Middle frontal gyrus (tissue), 1 donor: ENCODE data around the gene BMS1.
"Not testable (repeated sequence)": the region's sequence is repeated elsewhere in the genome, so short reads cannot be mapped to it uniquely, and the experiment has no call there.

Source experiments
- DNase-seq: peaks from one replicate; pipeline ENCODE4 v3.0.0-alpha.2; 2015; ENCODE audit warnings: low spot score; ENCODE audit errors: extremely low spot score

The BMS1 gene

GRCh38 chr10:42795701-42796100 is 13.1 kb downstream of the BMS1 start:
- DNase-seq = peak; percentile 8

GRCh38 chr10:42801135-42801534 is 18.5 kb downstream of the BMS1 start:
- DNase-seq = no peak

DNA sequence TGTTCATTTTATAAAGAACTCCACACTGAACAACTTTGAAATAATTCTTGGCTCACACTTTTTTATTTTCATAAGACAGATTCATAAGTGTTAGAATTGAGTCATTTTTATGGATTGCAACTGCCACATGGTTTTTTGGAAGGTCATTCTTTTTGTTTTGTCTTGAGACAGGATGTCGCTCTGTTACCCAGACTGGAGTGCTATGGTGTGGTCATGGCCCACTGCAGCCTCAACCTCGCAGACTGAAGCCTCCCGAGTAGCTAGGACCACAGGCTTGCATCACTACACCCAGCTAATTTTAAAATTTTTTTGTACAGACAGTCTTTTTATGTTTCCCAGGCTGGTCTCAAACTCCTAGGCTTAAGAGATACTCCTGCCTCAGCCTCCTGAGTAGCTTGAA is 20.3 kb downstream of the BMS1 start:
- DNase-seq = no peak

GRCh38 chr10:42809676-42810075 is 27.1 kb downstream of the BMS1 start:
- no peak for DNase-seq

DNA sequence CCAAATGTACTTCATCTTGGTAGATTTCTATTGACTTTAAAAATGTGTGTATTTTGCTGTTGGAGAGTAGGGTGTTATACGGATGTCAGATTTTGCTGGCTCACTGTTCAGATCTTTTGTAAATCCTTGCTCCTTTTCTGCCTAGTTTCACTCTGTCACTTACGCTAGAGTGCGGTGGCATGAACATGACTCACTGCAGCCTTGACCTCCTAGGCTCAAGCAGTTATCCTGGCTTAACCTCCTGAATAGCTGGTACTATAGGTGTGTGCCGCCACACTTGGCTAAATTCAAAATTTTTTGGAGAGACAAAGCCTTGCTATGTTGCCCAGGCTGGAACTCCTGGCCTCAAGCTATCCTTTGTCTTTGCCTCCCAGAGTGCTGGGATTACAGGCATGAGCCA is 29.4 kb downstream of the BMS1 start:
- no peak for DNase-seq

DNA sequence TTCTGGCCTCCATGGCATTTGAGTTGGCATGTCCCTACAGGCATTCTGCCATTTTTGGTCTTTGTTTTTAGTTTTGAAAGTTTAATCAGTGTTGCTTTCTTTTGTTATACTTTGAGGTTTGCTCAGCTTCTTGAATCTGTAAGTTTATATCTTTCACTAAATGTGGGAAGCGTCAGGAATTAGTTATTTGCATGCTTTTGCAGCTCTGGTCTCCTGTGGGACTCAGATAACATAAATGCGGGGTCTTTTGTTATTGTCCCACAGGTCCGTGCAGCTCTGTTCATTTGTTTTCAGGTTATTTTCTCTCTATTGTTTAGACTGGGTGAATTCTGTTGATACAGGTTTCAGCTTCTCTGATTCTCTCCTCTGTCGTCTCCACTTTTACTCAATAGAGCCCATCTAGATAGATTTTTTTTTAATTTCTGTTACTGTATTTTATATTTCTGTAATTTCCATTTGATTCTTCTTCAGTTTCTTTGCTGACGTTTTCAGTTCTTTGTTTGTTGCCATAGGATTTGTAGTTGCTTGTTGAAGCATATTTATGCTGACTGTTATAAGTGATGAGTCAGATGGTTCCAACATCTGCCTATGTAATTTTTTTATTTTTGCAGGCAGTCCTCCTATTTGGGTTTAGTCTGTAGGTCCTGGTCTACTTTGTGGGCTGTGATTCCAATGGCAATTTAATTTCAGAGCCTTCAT is 31.5 kb downstream of the BMS1 start:
- not testable (repeated sequence) for DNase-seq

DNA sequence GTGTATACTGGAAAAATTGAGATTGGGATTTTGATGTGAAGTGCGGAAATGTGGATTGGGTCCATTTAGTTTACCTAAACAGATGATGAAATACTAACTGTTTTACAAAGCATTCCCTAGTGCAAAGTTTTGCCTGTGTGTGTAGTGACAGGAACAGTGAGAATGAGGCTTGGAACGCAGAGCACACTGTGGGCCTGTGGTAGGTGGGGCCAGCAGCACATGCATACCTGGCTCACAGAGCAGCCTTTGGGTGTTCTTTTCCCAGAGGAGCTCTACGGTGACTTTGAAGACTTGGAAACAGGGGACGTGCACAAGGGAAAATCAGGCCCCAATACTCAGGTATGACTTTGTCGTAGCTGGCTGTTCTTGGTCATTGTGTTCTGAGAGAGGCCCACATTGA is 33.7 kb downstream of the BMS1 start:
- DNase-seq = not testable (repeated sequence)

- no peak for DNase-seq
Observed at GRCh38 chr10:42816912-42817311, 34.3 kb downstream of the BMS1 start.

GRCh38 chr10:42817417-42817816 is 34.8 kb downstream of the BMS1 start:
- DNase-seq = not testable (repeated sequence)

GRCh38 chr10:42826759-42827158 is 44.2 kb downstream of the BMS1 start:
- DNase-seq = not testable (repeated sequence)

DNA sequence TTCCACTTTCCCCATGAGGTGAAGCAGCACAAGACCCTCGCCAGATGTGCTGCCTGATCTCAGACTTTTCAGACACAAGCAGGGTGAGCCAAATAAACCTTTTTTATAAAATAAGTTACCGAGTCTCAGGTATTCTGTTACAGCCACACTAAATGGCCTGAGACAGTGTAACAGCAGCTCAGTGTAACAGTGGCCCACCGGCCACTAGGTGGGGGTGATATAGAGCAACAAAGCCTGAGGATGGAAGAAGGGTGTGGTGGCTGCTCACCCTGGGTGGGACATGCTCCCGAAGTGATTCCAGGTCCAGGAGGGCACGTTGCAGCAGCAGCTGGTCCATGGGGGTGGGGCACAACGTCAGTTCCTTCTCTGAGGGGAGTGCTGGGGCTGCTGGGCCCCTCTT is 44.6 kb downstream of the BMS1 start:
- DNase-seq = no peak

DNA sequence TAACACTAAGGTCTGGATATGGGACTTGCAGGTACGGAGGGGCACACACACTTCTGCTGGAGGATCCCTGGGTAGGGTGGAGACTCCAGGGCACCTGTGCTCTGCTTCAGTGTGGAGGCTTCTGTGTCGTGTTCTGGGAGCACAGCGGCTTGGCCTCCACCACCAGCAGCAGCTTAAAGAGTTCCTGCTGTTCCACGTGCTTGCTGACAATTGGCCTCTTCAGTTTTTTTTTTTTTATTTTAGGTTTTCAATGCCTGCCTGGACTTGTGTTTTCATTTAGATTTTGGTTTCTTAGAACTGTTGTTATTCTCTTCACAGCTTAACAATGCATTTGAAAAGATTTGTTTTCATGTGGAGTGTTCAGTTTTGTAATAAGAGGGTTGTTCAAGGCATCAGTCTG is 45.8 kb downstream of the BMS1 start:
- not testable (repeated sequence) for DNase-seq

GRCh38 chr10:42830237-42830636 is 47.6 kb downstream of the BMS1 start:
- DNase-seq = no peak

DNA sequence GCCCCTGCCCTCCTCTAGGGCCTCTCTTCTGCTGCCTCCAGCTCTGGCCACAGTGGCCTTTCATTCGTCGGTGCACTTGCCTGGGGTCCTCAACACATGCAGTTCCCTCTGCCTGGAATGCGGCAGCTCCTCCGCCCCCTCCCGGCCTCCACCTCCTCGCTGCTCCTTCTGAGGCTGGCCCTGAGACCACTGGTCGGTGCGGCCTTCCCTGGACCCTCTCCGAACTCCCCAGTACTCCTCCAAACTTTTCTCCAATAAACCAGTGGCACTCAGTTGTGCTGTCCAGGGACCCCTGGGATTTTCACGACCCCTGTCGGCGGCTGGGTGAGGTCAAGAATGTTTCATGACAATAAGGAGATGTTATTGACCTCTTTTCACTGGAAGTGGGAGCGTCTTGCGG is 53.5 kb downstream of the BMS1 start:
- DNase-seq = no peak

DNA sequence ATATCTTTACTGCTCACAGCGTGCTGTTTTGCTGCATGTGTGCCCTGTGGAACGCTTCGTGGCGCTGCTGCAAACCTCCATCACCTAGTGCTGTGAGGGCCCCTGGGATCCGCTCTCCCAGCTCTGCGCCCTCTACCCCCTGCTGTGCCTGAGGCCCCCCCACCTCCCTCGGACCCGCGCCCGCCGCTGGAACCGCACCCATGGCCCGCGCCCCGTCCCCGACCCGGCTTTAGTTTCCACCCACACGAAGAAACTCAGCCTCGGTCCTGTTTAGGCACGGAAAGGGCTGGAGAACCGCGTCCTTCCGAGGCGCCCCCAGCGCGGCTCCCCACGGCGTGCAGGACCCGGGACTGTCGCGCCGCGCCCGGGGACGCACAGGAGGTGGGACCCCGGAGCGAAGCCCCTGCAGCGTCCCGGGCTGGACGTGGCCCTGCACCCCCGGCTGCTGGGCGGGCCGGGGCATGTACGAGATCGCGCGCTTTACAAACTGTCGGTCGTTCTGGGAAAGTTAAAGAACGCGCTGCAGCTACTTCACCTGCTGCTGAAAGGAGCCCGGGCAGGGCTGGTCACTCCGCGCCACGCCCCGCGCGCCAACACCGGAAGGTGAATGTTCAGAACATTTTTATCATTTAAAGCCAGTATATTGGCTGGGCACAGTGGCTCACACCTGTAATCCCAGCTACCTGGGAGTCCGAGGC is 54.3 kb downstream of the BMS1 start:
- no peak for DNase-seq

GRCh38 chr10:42844810-42845209 is 62.2 kb downstream of the BMS1 start:
- DNase-seq = not testable (repeated sequence)

- DNase-seq = not testable (repeated sequence)
Observed at GRCh38 chr10:42847261-42847660, 64.7 kb downstream of the BMS1 start.

DNA sequence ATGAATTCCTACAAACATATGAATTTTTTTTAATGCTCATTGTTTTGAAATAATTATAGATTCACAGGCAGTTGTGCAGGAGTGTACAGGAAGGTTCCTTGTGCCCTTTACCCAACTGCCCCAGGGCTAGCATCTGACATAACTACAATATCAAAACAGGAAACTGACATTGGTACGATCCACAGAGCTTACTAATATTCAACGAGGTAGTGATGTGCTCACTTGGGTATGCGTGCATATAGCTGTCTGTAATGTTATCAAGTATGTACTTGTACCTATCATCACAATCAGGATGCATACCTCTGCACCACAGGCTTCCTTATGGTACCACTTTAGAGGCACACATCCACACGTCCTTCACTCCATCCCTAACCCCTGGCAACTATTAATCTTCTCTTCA is 68.3 kb downstream of the BMS1 start:
- no peak for DNase-seq

DNA sequence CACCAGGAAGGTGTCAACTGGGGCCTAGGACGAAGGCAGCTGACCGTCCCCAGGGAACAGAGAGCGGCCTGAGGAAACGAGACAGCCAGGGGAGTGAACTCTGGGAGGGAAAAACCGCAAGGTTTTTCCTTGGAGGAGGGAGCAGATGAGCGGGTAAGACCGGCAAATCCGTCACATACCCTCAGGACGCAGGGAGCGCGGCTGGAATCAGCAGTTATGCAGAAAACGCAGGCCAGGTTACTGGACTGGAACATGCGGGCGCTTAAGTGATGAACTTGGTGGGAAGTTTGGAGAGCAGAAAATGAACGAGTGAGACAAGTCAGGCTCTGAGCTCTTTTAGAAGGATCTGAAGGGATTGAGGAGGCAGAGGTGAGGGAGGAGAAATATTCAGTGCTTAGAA is 76.7 kb downstream of the BMS1 start:
- DNase-seq = no peak

DNA sequence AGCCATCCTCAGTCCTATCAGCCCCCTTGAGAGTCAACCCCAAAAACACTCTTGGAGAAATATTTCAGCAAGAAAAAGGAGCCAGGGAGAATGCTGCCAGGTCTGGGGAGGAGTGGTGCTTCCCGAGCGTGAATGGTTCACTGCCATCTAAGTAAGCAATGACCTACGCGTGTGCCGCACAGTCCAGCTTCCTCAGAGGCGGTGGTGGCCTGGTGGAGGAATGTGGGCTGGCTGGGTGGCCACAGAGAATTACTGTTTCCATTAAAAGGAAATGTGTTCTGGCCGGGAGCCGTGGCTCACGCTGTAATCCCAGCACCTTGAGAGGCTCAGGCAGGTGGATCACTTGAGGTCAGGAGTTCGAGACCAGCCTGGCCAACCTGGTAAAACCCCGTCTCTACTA is 77.4 kb downstream of the BMS1 start:
- DNase-seq = not testable (repeated sequence)

- DNase-seq = not testable (repeated sequence)
Observed at GRCh38 chr10:42862801-42863200, 80.2 kb downstream of the BMS1 start.

GRCh38 chr10:42864575-42864974 is 82.0 kb downstream of the BMS1 start:
- DNase-seq = no peak

DNA sequence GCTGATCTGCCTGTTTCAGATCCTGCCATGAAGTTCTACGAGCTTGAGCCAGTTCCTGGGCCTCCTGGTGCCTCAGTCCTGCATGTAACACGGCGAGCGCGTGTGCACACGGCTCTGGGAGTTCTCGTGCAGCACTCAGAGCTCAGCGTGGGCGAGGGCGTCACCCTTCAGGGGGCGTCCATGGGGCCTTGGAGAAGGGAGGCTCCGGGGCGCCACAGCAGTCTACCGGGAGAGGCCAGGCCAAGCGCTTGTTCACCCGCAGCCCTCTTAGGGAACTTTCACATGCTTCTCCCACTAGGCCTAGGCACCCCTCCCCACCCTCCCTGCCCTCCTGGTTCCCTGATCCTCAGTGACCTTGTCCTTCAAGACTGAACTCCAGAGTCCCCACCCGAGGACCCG is 83.1 kb downstream of the BMS1 start:
- DNase-seq = no peak
